ENCODE results near the gene PLPP2. TPM values are rescaled to one million over a fixed set of nuclear protein-coding genes. Genes with fewer than 3 reads are reported as not detected.
"Not testable (repeated sequence)": the region's sequence is repeated elsewhere in the genome, so short reads cannot be mapped to it uniquely, and the experiment has no call there.

PLPP2 gene
- polyA plus RNA-seq, 4 donors: 0.64 to 130 (median 109) TPM

DNA sequence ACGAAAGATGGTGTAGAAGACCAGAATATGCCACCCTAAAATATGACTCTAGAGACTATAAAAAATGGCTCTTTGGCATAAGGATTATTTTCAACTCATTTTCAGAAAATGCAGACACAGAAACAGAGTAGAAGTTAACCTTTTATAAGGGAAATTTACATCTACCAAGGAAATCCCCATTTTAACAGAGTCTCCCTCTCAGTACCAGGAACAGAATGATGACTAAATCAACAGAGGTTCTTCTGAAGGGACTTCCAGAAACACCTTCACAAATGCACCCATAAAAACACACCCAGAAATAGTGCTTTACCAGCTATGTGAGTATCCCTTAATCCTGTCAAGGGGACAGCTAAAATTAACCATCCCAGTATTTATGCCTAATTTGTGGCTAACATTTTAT lies 29.1 kb downstream of the PLPP2 start:
- no peaks in the 10 kb centered on the region for H3K4me1 ChIP-seq (ENCODE audit: control insufficient read depth in 3 of 3, insufficient read depth in 2 of 3, low read depth in 1 of 3, low read length in 2 of 3)
- H3K4me3 ChIP-seq (ENCODE audit: low read depth in 1 of 3, low read length in 3 of 3): no peak overlapping the region
- no peaks in the 10 kb centered on the region for H3K9me3 ChIP-seq (ENCODE audit: control insufficient read depth in 2 of 2, insufficient read depth in 1 of 2, low read depth in 1 of 2, low read length in 1 of 2)
- H3K36me3 ChIP-seq (ENCODE audit: control insufficient read depth in 3 of 3, insufficient read depth in 2 of 3, low read depth in 1 of 3, low read length in 3 of 3): no peaks in the 10 kb centered on the region
- H3K27me3 ChIP-seq (ENCODE audit: control insufficient read depth in 3 of 3, insufficient read depth in 3 of 3, low read length in 3 of 3): peaks cover 0 to 15% (median 0%) of the 10 kb centered on the region in 3 donors
- DNase-seq (no peak), FAIRE-seq (no peak)
- H3K27ac ChIP-seq (ENCODE audit: low read depth in 1 of 3, low read length in 2 of 3): no peak overlapping the region
- WGBS, 3 donors: 79 to 91% (median 83%) methylated on average over 1 of the region's 1 CpG

DNA sequence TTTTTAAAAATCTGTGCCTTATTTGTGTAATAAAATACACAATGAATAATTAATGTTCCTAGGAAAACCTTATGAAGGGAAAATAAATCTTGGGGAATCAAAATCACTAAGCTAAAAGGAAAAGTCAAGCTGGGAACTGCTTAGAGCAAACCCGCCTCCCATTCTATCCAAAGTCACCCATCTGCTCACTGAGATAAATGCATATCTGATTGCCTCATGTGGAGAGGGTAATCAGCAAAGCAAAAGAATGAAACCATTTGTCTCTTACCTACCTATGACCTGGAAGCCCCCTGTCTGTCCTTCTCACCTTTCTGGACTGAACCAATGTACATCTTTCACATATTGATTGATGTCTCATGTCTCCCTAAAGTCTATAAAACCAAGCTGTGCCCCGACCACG lies 34.4 kb downstream of the PLPP2 start:
- H3K9me3 ChIP-seq (ENCODE audit: control insufficient read depth in 2 of 2, insufficient read depth in 1 of 2, low read depth in 1 of 2, low read length in 1 of 2); FAIRE-seq; H3K27ac ChIP-seq (ENCODE audit: low read depth in 1 of 3, low read length in 2 of 3); H3K4me1 ChIP-seq (ENCODE audit: control insufficient read depth in 3 of 3, insufficient read depth in 2 of 3, low read depth in 1 of 3, low read length in 2 of 3); H3K27me3 ChIP-seq (ENCODE audit: control insufficient read depth in 3 of 3, insufficient read depth in 3 of 3, low read length in 3 of 3); H3K4me3 ChIP-seq (ENCODE audit: low read depth in 1 of 3, low read length in 3 of 3); H3K36me3 ChIP-seq (ENCODE audit: control insufficient read depth in 3 of 3, insufficient read depth in 2 of 3, low read depth in 1 of 3, low read length in 3 of 3); DNase-seq: not testable (repeated sequence)
- WGBS, 3 donors: 61 to 67% (median 67%) methylated on average over 3 of the region's 3 CpGs

DNA sequence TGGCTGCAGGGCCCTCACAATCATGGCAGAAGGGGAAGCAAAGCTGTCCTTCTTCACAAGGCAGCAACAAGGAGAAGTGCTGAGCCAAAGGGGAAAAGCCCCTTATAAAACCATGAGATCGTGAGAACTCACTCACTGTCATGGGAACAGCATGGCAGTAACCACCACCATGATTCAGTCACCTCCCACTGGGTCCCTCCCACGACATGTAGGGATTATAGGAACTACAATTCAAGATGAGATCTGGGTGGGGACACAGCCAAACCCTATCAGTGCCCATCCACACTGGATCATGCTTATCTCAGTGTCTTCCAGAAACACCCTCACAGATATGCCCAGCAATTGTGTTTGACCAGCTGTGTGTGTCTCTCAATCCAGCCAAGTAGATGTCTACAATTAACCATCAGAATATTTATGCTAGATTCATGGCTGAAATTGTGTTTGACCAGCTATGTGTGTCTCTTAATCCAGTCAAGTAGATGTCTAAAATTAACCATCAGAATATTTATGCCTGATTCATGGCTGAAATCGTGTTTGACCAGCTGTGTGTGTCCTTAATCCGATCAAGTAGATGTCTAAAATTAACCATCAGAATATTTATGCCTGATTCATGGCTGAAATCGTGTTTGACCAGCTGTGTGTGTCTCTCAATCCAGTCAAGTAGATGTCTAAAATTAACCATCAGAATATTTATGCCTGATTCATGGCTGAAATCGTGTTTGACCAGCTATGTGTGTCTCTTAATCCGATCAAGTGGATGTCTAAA lies 38.6 kb downstream of the PLPP2 start:
- DNase-seq; H3K27me3 ChIP-seq (ENCODE audit: control insufficient read depth in 3 of 3, insufficient read depth in 3 of 3, low read length in 3 of 3); FAIRE-seq; H3K4me1 ChIP-seq (ENCODE audit: control insufficient read depth in 3 of 3, insufficient read depth in 2 of 3, low read depth in 1 of 3, low read length in 2 of 3); H3K27ac ChIP-seq (ENCODE audit: low read depth in 1 of 3, low read length in 2 of 3); H3K4me3 ChIP-seq (ENCODE audit: low read depth in 1 of 3, low read length in 3 of 3); H3K36me3 ChIP-seq (ENCODE audit: control insufficient read depth in 3 of 3, insufficient read depth in 2 of 3, low read depth in 1 of 3, low read length in 3 of 3); H3K9me3 ChIP-seq (ENCODE audit: control insufficient read depth in 2 of 2, insufficient read depth in 1 of 2, low read depth in 1 of 2, low read length in 1 of 2): not testable (repeated sequence)
- 34 to 48% (median 48%) methylated on average over 7 of the region's 7 CpGs for WGBS, 3 donors

DNA sequence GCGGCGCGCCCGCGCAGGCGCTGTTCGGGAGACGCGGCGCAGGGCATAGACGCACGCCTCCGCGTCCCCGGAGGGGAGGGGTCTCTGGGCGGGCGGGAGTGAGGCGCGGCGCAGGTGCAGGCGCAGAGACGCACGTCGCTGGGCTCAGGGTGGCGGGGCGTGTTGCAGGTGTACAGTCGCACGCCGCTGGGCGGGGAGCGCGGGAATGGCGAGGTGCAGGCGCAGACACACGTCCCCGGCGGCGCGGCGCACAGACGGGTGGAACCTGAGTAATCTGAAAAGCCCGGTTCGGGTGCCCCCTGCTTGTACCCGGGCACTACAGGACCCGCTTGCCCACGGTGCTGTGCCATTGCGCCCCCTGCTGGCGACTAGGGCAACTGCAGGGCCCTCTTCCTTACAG lies 44.7 kb downstream of the PLPP2 start:
- no peaks in the 10 kb centered on the region for H3K36me3 ChIP-seq (ENCODE audit: control insufficient read depth in 3 of 3, insufficient read depth in 2 of 3, low read depth in 1 of 3, low read length in 3 of 3)
- H3K4me1 ChIP-seq (ENCODE audit: control insufficient read depth in 3 of 3, insufficient read depth in 2 of 3, low read depth in 1 of 3, low read length in 2 of 3): no peaks in the 10 kb centered on the region
- WGBS, 3 donors: 80 to 92% (median 88%) methylated on average over 32 to 47 of the region's 48 CpGs
- no peaks in the 10 kb centered on the region for H3K9me3 ChIP-seq (ENCODE audit: control insufficient read depth in 2 of 2, insufficient read depth in 1 of 2, low read depth in 1 of 2, low read length in 1 of 2)
- H3K4me3 ChIP-seq (ENCODE audit: low read depth in 1 of 3, low read length in 3 of 3): no peak overlapping the region
- FAIRE-seq: no peak
- no peak for DNase-seq
- no peaks in the 10 kb centered on the region for H3K27me3 ChIP-seq (ENCODE audit: control insufficient read depth in 3 of 3, insufficient read depth in 3 of 3, low read length in 3 of 3)
- H3K27ac ChIP-seq (ENCODE audit: low read depth in 1 of 3, low read length in 2 of 3): no peak overlapping the region

DNA sequence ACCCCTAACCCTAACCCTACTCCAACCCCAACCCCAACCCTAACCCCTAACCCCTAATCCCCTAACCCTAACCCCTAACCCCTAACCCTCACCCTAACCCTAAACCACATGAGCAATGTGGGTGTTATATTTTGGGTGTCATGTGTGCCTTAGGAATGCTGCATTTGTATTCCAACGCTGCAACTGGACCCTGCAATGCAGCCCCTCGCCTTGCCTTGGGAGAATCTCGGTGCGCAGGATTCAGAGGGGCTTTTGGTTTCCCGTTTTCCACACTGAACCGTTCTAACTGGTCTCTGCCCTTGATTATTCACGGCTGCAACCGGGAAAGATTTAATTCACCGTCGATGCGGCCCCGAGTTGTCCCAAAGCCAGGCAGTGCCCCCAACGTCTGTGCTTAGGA lies 45.3 kb downstream of the PLPP2 start:
- not testable (repeated sequence) for H3K9me3 ChIP-seq (ENCODE audit: control insufficient read depth in 2 of 2, insufficient read depth in 1 of 2, low read depth in 1 of 2, low read length in 1 of 2); H3K4me3 ChIP-seq (ENCODE audit: low read depth in 1 of 3, low read length in 3 of 3); H3K27ac ChIP-seq (ENCODE audit: low read depth in 1 of 3, low read length in 2 of 3); H3K4me1 ChIP-seq (ENCODE audit: control insufficient read depth in 3 of 3, insufficient read depth in 2 of 3, low read depth in 1 of 3, low read length in 2 of 3); H3K36me3 ChIP-seq (ENCODE audit: control insufficient read depth in 3 of 3, insufficient read depth in 2 of 3, low read depth in 1 of 3, low read length in 3 of 3); FAIRE-seq; H3K27me3 ChIP-seq (ENCODE audit: control insufficient read depth in 3 of 3, insufficient read depth in 3 of 3, low read length in 3 of 3); DNase-seq
- WGBS, 3 donors: 70 to 75% (median 72%) methylated on average over 13 of the region's 13 CpGs

DNA sequence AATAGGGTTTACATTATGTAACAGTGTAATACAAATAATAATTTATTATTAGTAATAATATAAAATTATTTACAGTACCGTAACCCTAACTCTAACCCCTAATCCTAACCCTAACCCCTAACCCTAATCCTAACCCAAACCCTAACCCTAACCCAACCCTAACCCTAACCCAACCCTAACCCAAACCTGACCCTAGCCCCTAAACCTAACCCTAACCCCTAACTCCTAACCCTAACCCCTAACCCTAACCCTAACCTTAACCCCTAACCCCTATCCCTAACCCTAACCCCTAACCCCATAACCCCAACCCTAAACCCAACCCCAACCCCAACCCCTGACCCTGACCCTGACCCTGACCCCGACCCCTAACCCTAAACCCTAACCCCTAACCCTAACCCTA lies 45.7 kb downstream of the PLPP2 start:
- no peak for FAIRE-seq

More for the DNA sequence above, 45.7 kb downstream of the PLPP2 start:
- no peak overlapping the region for H3K27ac ChIP-seq (ENCODE audit: low read depth in 1 of 3, low read length in 2 of 3)
- H3K27me3 ChIP-seq (ENCODE audit: control insufficient read depth in 3 of 3, insufficient read depth in 3 of 3, low read length in 3 of 3): no peaks in the 10 kb centered on the region
- 87 to 95% (median 90%) methylated on average over 2 of the region's 2 CpGs for WGBS, 3 donors
- no peak overlapping the region for H3K4me3 ChIP-seq (ENCODE audit: low read depth in 1 of 3, low read length in 3 of 3)
- no peaks in the 10 kb centered on the region for H3K9me3 ChIP-seq (ENCODE audit: control insufficient read depth in 2 of 2, insufficient read depth in 1 of 2, low read depth in 1 of 2, low read length in 1 of 2)
- DNase-seq: no peak
- H3K36me3 ChIP-seq (ENCODE audit: control insufficient read depth in 3 of 3, insufficient read depth in 2 of 3, low read depth in 1 of 3, low read length in 3 of 3): no peaks in the 10 kb centered on the region
- no peaks in the 10 kb centered on the region for H3K4me1 ChIP-seq (ENCODE audit: control insufficient read depth in 3 of 3, insufficient read depth in 2 of 3, low read depth in 1 of 3, low read length in 2 of 3)

Other genes with a start within 250 kb of the PLPP2 start
- under 1 TPM in 1 of 4 donors, not detected in 3; 0.07 TPM for gene OR4F17, start 184.3 kb downstream of the PLPP2 start, polyA plus RNA-seq
- 10 to 100 TPM; 10.3 to 18.9 (median 14.4) TPM for gene MIER2, start 53.4 kb upstream of the PLPP2 start, polyA plus RNA-seq
- 1 to 10 TPM in 1 of 4 donors, under 1 TPM in 2, not detected in 1; 0.27 to 3.1 (median 0.80) TPM for gene C2CD4C, start 117.7 kb upstream of the PLPP2 start, polyA plus RNA-seq
- 10 to 100 TPM in 3 of 4 donors, 1 to 10 TPM in 1; 7.6 to 18.9 (median 12.3) TPM for gene SHC2, start 169.6 kb upstream of the PLPP2 start, polyA plus RNA-seq
- gene MADCAM1, start 205.1 kb upstream of the PLPP2 start, polyA plus RNA-seq: 10 to 100 TPM in 1 of 4 donors, 1 to 10 TPM in 2, not detected in 1; 1.1 to 11.3 (median 6.4) TPM
- gene TPGS1, start 216.1 kb upstream of the PLPP2 start, polyA plus RNA-seq: 10 to 100 TPM; 17.4 to 38.4 (median 25.2) TPM
- gene CDC34, start 240.4 kb upstream of the PLPP2 start, polyA plus RNA-seq: 100 to 1,000 TPM in 2 of 4 donors, 10 to 100 TPM in 2; 58.2 to 113 (median 89.0) TPM